HG03175 (cell line): ENCODE results near the gene GLI3.
A peak's percentile ranks its signal among the peaks of the same experiment; 100 is the strongest.

ENCODE experiments used
- ATAC-seq: cut with Tn5 transposase; IDR thresholded peaks from one replicate; pipeline ENCODE4 v1.9.1; 2021; ENCODE audit warnings: mild to moderate bottlenecking, moderate library complexity; ENCODE audit not compliant: unreplicated experiment

GLI3 gene

DNA sequence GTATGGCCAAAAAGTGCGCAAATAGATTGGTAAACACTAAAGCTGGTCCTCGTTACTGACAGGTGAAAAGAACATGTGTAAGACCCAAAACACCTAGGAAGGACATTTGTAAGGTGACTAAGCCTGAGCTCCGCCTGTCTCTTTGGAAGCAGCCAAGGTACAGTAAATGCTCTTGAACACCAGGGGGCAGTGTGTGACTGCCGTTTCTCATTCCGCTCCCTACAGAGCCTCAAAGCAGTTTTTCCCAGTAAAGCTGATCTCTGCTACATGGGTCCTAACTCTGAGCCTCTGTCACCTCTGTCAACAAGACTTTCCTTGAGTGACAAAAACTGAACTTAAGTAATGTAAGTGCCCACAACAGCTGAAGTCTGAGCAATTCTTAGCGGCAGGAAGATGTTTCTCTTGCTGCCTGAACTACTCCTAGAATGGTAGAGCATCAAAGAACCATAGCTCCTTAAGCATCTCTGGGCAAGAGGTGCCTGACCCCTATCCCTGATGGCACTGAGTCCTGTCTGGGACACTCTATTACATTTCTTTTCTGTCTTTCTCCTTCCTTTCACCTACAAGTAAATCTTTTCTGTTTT, 296.2 kb downstream of the GLI3 start:
- ATAC-seq = peak; percentile 70

DNA sequence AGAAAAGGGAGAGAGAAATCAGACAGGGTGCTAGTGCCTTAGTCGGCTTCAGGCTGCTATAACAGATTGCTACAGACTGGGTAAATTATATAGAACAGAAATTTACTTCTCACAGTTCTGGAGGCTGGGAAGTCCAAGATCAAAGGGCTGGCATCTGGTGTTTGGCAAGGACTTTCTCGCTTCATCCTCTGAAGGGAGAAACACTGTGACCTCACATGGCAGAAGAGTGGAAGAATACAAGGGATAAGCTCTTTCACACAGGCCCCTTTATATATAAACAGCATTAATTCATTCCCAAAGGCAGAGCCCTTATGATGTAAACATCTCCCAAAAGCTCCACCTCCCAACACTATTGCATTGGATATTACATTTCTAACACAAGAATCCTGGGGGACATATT, 298.6 kb downstream of the GLI3 start:
- ATAC-seq = no peak

DNA sequence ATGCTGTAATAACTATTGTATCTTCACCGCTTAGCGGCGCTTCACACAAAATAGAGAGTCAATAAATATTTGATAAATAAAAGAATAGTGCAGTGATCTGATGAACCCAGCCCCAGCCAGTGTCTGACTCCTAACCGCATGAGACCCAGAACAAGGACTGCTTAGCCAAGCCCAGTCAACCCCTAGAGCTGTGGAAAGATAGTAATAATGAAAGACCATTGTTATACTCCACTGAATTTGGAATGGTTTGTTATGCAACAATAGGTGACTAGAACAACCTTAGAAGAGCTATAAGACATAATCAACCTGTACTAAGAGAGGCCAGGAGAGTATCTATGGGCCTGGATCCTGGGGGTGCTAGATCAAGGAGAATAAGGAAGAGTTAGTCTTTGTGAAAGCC, 303.6 kb downstream of the GLI3 start:
- no peak for ATAC-seq

DNA sequence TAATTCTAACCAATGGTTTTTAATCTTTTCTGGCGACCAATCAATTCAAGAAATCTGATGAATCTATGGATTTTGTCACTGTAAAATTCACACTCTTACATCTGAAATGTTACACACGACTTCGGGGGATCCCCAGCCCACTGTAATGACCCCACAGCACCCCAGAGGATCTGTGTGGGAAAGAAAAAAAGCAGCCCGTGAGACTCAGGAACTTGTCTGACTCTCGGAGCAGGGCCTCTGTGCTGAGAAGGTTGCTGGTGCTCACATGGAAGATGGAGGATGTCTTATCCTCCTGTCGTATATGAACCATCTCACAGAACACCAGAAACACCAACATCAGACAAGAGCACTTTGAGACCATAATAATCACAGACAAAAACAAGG, 305.8 kb downstream of the GLI3 start:
- no peak for ATAC-seq

DNA sequence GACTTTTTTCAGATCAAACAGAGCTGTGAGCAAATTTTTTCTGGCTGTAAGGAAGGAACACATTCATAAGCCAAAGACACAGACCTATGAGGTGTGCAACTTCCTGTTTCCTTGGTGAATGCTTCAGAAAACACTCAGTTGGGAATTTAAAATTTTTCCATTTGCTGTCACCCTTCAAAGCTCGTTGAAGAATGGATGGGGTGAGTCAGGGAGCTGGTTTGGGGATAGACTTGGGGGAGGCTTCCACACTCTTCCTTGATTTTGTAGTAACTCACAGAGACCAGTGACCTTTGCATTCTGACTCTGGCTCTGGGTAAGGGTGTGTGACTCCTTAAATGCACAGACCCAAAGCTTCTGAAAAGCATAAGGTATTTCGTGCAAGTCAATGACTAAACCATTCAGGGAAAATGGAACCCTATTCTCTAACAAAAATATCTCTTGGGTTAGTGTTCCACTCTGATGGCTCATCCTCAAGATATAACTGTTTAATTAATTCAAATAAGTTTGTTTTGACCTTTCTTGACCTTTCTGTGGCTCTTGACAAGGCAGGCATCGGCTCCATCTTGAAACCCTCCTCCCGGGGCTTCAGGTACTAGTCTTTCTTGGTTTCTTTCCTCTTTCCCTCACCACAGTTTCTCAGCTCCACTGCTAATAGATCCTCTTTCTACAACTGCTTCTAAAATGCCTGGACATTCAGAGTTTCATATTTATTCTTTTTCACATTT, 306.3 kb downstream of the GLI3 start:
- no peak for ATAC-seq

DNA sequence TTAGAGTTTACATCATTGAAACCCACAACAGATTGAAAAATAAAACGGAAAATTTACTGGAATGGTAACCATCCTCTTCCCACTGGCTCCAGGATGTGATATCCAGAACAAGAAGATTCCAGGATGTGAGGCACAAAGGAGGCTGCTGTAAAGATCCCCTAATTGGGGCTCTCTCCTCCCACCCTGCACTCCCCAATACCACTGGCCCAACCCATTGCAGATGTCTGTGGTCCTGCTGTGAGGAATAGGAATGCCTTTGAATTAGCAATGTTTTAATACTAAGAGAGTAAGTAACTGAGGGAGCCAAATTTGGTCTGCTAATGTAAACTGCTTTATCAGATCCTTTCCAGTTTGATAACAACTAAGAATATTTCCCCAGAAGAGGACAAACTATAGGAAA, 308.2 kb downstream of the GLI3 start:
- ATAC-seq = no peak

DNA sequence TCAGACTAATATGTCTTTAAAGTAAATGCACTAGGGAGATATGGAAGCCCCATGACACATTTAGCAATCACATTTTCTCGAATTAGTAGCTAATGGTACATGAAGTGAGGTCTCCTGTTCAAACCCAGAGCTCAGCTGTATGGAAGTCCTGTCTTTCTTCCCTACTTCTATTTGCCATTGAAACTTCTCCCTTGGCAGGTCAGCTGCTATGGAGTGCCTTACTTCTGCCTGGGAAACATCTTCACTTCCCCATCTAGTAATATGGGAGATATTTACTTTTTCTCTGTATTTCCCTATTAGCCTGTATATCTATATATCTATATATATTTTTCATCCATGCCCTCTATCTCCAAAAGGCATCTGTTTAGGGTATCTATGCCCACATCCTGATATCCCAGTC, 308.8 kb downstream of the GLI3 start:
- ATAC-seq = no peak

DNA sequence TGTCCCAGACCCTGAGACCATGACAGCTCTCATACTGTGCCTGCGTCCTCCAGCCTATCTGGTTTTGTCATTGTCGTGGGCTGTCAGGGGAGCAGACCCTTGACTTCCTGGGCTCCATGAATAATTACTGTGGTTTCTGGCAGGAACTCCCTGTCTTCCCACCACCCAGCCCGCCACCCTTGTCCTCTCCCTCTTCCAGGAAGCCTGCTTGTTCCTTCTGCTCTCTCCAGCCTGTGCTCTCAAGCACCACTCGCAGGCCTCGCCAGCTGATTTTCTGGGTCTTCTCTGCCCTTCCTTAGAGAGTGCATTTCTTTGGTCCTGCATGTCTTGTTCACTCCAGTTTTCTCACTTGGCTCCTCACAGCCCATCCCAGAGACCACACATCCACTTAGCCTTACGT, 309.6 kb downstream of the GLI3 start:
- ATAC-seq = no peak

DNA sequence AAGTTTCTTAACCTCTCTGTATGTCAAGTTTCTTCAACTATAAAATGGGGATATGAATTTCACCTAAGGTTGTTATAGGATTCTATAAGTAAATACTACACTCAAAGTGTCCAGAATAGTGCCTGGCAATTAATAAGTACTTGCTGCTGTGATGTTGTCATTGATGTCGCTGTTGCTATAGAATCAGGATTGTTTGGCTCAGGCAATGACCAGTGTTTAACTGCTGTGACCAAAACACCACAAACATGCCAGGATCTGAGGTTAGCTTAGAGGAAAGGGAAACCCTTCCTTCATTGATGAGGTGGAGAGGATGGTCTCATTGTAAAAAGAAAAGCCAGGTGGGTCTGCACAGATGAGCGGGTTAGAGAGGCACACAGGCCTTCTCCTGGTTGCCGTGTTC, 311.1 kb downstream of the GLI3 start:
- no peak for ATAC-seq

DNA sequence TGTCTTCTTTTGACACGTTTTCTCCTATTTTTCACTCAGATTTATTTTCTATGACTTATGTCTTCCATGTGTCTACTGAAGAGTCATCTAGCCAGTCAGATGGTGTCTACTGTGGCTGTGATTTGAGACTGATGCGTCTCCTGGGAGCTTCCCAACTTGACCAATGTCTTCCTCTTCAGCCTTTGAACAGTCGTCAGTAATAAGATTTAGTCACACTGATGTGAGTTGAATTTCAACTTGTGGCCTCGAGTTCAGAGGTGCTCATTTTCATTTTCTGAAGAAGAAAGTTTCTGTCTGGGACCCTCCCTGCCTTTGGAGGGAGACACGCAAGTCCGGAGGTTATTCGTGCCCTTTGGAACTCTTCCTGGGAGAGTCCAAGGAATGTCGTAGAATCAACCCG, 312.2 kb downstream of the GLI3 start:
- ATAC-seq = no peak

DNA sequence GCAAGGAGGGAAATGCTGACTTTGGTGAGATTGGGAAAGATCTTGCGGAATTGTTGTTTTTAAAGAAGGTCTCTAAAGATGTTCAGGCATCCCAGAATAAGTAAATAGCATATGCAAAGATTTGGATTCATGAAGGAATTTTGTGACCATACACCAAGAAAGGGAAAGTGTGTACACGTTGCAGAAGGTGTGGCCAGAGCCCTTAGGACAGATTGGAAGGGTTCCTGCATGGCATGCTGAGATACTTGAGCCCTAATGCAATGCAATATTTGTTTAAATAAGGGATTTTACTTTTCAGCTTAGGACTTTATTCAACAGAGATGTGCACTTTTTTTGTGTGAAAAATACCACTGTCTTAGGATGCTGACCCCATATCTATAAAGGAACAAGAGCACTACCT, 314.6 kb downstream of the GLI3 start:
- ATAC-seq = no peak

DNA sequence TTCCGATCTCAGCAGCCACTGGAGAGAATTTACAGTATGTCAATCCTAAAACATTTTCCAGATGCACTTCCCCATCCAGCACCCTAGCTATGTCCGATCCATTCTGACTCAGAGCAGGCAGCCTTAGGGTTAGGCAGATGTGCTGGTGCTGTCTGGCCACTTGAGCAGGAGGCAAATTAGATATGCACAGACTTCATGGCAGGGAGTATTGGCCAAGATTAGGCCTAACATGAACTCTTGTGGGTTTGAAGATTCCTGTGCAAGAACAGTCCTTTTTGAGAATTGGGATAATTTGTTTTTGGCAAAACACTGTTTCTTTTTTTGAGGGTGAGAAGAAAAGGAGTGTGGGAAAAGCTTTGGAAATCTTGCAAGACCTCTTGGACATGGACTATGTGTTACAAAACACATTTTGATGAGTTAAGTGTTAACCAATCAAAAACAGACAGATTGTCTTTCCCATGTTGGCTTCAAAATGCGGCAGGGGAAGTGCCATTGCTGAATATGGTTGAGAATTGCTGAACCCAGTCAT, 315.5 kb downstream of the GLI3 start:
- no peak for ATAC-seq

DNA sequence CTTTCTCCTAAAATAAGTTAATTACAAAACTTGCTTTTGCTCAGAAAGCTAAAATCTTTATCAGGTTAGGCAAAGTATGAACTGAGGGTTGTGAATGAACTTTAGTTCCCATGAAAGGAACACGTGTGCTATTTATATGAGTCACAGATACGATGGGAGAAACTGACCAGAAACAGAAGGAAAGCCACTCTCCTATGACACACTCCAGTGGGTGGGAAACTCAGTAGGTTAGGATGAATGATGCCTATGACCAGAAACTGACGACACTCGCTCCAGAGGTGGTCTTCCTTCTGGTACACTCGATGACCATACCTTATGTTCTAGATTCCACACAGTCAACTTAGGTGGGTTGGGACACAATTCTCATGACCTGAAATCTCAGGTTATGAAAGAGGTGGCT, 318.4 kb downstream of the GLI3 start:
- no peak for ATAC-seq

DNA sequence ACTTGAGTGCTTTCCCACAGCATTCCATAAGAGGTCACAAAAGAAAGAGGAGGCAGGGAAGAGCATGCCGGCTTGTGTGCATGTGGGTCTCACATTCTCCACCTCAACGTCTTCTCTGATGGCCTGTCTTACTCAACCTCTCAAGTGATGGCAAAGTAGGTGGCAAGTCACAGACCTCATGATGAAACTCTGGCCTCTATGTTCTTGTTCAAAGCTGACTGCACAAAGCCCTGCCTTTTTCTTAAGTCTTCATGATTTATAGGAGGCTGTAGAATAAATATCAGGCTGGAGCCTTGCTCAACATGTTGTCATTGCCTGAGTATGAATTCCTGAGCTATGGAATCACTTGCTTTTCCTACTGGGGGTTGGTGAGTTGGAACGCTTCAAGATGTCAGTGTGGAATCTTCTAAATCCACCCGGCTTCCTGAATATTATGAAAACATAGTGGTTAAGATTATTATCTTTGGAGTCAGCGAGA, 320.5 kb downstream of the GLI3 start:
- no peak for ATAC-seq

DNA sequence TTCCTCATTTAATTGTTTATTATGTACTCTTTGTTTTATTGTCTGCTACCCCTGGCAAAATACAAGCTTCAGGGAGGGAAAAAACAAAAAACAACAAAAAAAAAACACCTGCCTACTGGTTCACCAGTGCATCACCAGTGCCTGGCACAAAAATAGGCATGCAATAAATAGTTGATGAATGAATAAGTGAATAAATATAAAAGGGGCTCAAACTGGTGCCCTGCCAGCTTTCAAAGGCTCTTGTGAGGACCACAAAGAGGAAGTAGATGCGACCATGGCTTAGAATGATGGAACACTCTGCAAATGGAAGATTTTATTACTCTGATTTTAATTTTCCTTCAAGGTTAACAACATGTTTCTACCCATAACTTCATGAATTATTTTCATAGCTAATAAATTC, 321.1 kb downstream of the GLI3 start:
- ATAC-seq = no peak

DNA sequence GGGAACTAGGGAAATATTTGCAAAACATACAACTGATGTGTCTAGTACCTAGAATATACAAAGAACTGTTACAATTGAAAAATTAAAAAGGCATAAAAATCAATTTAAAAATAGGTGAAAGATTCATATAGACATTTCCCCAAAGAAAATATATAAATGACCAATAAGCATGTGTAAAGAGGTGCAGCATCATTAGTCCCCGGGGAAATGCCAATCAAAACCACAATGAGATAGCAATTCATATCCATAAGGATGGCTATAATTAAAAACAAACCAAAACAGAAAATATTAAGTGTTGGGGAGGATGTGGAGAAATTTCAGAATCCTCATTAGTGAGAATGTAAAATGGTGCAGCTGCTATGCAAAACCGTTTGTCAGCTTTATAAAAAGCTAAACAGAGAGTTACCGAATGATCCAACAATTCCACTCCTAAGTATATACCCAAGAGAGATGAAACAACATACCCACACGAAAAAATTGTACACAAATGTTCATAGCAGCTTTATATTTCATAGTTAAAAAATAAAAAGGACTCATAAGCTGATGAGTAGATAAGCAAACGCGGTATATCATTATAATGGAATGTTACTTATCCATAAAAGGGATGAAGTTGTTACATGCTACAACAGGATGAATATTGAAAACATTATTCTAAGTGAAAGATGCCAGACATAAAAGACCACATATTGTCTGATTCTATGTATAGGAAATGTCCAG, 324.0 kb downstream of the GLI3 start:
- ATAC-seq = no peak

DNA sequence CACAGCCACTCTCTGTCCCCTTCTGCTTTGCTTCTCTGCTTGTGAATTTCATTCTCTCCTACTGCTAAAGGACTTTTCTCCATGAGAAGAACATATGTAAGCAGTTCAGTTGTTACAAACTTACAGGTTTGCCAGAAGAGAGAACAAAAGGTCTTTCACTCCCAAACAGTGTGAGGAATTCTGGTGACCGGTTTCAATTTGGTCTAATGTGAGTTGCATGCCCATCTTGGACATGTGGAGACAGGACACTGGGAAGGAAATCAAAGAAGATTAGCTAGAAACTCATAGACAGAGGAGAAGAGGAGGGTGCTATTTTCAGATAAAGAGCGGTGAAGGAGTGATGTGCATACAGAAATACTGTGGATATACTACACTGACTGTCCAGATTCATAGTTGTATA, 324.6 kb downstream of the GLI3 start:
- no peak for ATAC-seq

DNA sequence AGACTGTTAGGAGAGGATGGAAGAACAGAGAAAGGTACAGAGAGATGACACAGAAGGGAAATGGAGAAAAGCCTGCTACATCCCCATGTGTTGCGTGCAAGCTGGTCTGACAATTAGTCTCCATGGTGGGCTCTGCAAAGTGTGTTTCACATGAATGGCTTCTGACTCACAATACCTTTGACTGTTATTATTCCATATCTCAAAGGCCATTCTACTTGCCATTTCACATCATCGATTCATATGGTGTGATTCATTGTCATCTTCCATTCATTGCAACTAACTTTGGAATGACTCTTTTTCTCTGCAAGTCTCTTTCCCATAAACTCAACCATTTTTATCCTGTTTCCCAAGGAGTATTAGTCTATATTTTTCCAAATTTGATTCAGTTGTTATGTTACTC, 325.2 kb downstream of the GLI3 start:
- no peak for ATAC-seq
